HepG2 (cell line): ENCODE measurements around the gene COL25A1. TPM values are rescaled to one million over a fixed set of nuclear protein-coding genes. Genes with fewer than 3 reads are reported as not detected.

ENCODE experiments used
- ATAC-seq: fragments of 200-7000 bp; cut with Tn5 transposase; 3 replicates; pipeline ENCODE4 v1.9.1; 2020; ENCODE audit warnings: mild to moderate bottlenecking, moderate library complexity
- BruUV-seq: library from RNA; stranded (reverse); fragments of 400-500 nt; replicated peaks from 2 replicates; lab custom pipeline; 2021; lab: Mats Ljungman, UMichigan
- CTCF ChIA-PET: fragments of 300-600 bp; formaldehyde crosslinking; extraction: SDS; loops from one replicate; lab custom pipeline; 2021; ENCODE audit warnings: low total read pairs, inconsistent platforms, low intra/inter-chr PET ratio; lab: Yijun Ruan, JAX
- POLR2A ChIA-PET: fragments of 350-600 bp; sonication (Branson Sonifier 250); formaldehyde crosslinking; loops from one replicate; lab custom pipeline; 2020; ENCODE audit warnings: antibody characterized with exemption, inconsistent platforms; lab: Yijun Ruan, JAX
- DNase-seq: peaks from one replicate; pipeline ENCODE4 v3.0.0-alpha.2; 2015; ENCODE audit warnings: low spot score
- FAIRE-seq: peaks from 3 replicates; lab custom pipeline; 2011; peaks lifted over from hg19 to GRCh38; lab: Jason Lieb, UNC
- H2AFZ ChIP-seq: one replicate; pipeline ENCODE4 v1.6.1; 2011; ENCODE audit warnings: low read length, inconsistent platforms
- H3K27ac ChIP-seq: fragments of 300-600 bp; 3 replicates; pipeline ENCODE4 v1.8.0; 2011; ENCODE audit warnings: mixed run types, mild to moderate bottlenecking, mixed read lengths, low read length, inconsistent platforms; ENCODE audit not compliant: insufficient read depth; ENCODE audit errors: extremely low read length
- H3K27me3 ChIP-seq, 2 experiments: fragments of 200-600 bp in 1 of 2; 2 replicates in 1 of 2; 3 replicates in 1 of 2; pipeline versions ENCODE4 v1.6.0 to v1.8.0; 2011; ENCODE audit warnings: low read length in 2 of 2, mild to moderate bottlenecking in 2 of 2, moderate library complexity in 2 of 2, inconsistent platforms in 1 of 2; ENCODE audit not compliant: insufficient read depth in 2 of 2, control insufficient read depth in 1 of 2
- H3K36me3 ChIP-seq, 2 experiments: fragments of 200-600 bp in 1 of 2; replicated peaks in 1 of 2; 2 replicates in 1 of 2; 3 replicates in 1 of 2; pipeline versions ENCODE4 v1.5.1 to v1.8.0; 2011; ENCODE audit warnings: low read length in 2 of 2, inconsistent platforms in 1 of 2; ENCODE audit not compliant: insufficient read depth in 2 of 2, control insufficient read depth in 1 of 2
- H3K4me1 ChIP-seq: 2 replicates; pipeline ENCODE4 v1.5.1; 2012; ENCODE audit warnings: low read length, inconsistent platforms; ENCODE audit not compliant: insufficient read depth
- H3K4me2 ChIP-seq: 2 replicates; pipeline ENCODE4 v1.6.0; 2011; ENCODE audit warnings: low read depth, low read length, inconsistent platforms
- H3K4me3 ChIP-seq, 3 experiments: fragments of 200-600 bp in 1 of 3; sonication (generic), shearing (Covaris generic) in 1 of 3; replicated peaks in 1 of 3; 2 replicates each; pipeline ENCODE4 v1.5.1; 2011 to 2016; ENCODE audit warnings: low read length in 3 of 3, inconsistent platforms in 2 of 3, low read depth in 2 of 3, mild to moderate bottlenecking in 2 of 3, control low read depth in 1 of 3, mixed read lengths in 1 of 3; ENCODE audit not compliant: insufficient read depth in 1 of 3
- H3K79me2 ChIP-seq: one replicate; pipeline ENCODE4 v1.6.1; 2011; ENCODE audit warnings: low read length, inconsistent platforms; ENCODE audit not compliant: insufficient read depth
- H3K9ac ChIP-seq: 2 replicates; pipeline ENCODE4 v1.6.0; 2011; ENCODE audit warnings: mild to moderate bottlenecking, low read depth, low read length, inconsistent platforms; ENCODE audit not compliant: insufficient read depth
- H3K9me3 ChIP-seq: 2 replicates; pipeline ENCODE4 v1.5.1; 2012; ENCODE audit warnings: mild to moderate bottlenecking, low read length
- H4K20me1 ChIP-seq: 2 replicates; pipeline ENCODE4 v1.6.0; 2011; ENCODE audit warnings: inconsistent platforms, mild to moderate bottlenecking, low read length, moderate library complexity; ENCODE audit not compliant: insufficient read depth
- NPAS2 ChIP-seq: sonication (generic); formaldehyde crosslinking; IDR thresholded peaks from 2 replicates; pipeline ENCODE4 v1.8.0; 2022; ENCODE audit warnings: mild to moderate bottlenecking, missing genetic modification reagents, borderline replicate concordance
- PITX1 ChIP-seq: sonication (generic); formaldehyde crosslinking; IDR thresholded peaks from 2 replicates; pipeline ENCODE4 v1.5.1; 2020; ENCODE audit warnings: mild to moderate bottlenecking, missing genetic modification reagents
- TRIM24 ChIP-seq: sonication (generic); formaldehyde crosslinking; IDR thresholded peaks from 2 replicates; pipeline ENCODE4 v1.8.0; 2022; ENCODE audit warnings: mild to moderate bottlenecking, missing genetic modification reagents
- ZNF10 ChIP-seq: sonication (generic); formaldehyde crosslinking; IDR thresholded peaks from 2 replicates; pipeline ENCODE4 v1.4.0; 2020; ENCODE audit warnings: mild to moderate bottlenecking, low read depth, missing genetic modification reagents, borderline replicate concordance
- ZNF205 ChIP-seq: IDR thresholded peaks from 2 replicates; pipeline ENCODE4 v1.6.1; 2018; ENCODE audit warnings: missing biosample characterization, missing genetic modification reagents
- ZNF331 ChIP-seq: sonication (generic); formaldehyde crosslinking; IDR thresholded peaks from 2 replicates; pipeline ENCODE4 v1.4.0; 2020; ENCODE audit warnings: missing genetic modification reagents
- ZNF552 ChIP-seq: sonication (generic); formaldehyde crosslinking; IDR thresholded peaks from 2 replicates; pipeline ENCODE4 v1.9.0; 2022; ENCODE audit warnings: missing genetic modification reagents, mild to moderate bottlenecking, borderline replicate concordance
- ZNF678 ChIP-seq: sonication (generic); formaldehyde crosslinking; IDR thresholded peaks from 2 replicates; pipeline ENCODE4 v1.4.0; 2020; ENCODE audit warnings: mild to moderate bottlenecking, missing genetic modification reagents
- ZNF749 ChIP-seq: sonication (generic); formaldehyde crosslinking; IDR thresholded peaks from 2 replicates; pipeline ENCODE4 v1.8.0; 2022; ENCODE audit warnings: mild to moderate bottlenecking, missing genetic modification reagents, moderate library complexity, borderline replicate concordance
- ZNF83 ChIP-seq: sonication (generic); formaldehyde crosslinking; IDR thresholded peaks from 2 replicates; pipeline ENCODE4 v1.4.0; 2020; ENCODE audit warnings: missing genetic modification reagents, mild to moderate bottlenecking, borderline replicate concordance
- ZNF878 ChIP-seq: sonication (generic); formaldehyde crosslinking; IDR thresholded peaks from 2 replicates; pipeline ENCODE4 v1.8.1; 2023; ENCODE audit warnings: mild to moderate bottlenecking, missing genetic modification reagents, moderate library complexity
- ZSCAN12 ChIP-seq: sonication (generic); formaldehyde crosslinking; IDR thresholded peaks from 2 replicates; pipeline ENCODE4 v1.9.0; 2021; ENCODE audit warnings: mild to moderate bottlenecking, missing genetic modification reagents
- WGBS: methylation state at CpG from one replicate; pipeline ENCODE4 v1.1.6; 2017; ENCODE audit warnings: low lambda C conversion rate; 5-methylcytosine and 5-hydroxymethylcytosine counted together
- in situ Hi-C: cut with HindIII; loops from 2 replicates; pipeline ENCODE4 v1.10.0; 2017; ENCODE audit warnings: low pct_unique_long_range_greater_than_20kb; ENCODE audit not compliant: extremely low pct_ligation_motif_present
- intact Hi-C: fragments of 100-400 bp; cut with micrococcal nuclease; formaldehyde crosslinking; loops from one replicate; pipeline ENCODE4 v1.10.0; 2022; ENCODE audit not compliant: unreplicated experiment
- polyA plus RNA-seq, 8 experiments: library from polyadenylated mRNA; depleted of rRNA in 3 of 8; stranded (reverse) in 7 of 8; unstranded in 1 of 8; fragments of >200 nt; fragmentation: Illumina TruSeq in 4 of 8; extraction: Trizol in 4 of 8; gene quantifications; 2 replicates each; pipeline versions ENCODE4 v1.2.1 to v1.2.3, GENCODE V29; 2011 to 2016; ENCODE audit warnings: low read depth in 4 of 8, missing spikeins in 1 of 8, mixed read lengths in 1 of 8; ENCODE audit not compliant: insufficient read depth in 1 of 8
- total RNA-seq, 5 experiments: library from RNA; depleted of rRNA; stranded (reverse); fragments of >200 nt; fragmentation: Illumina TruSeq; extraction: Trizol; gene quantifications; 2 replicates each; pipeline ENCODE4 v1.2.3, GENCODE V29; 2016; ENCODE audit warnings: low read depth in 1 of 5
- TF ChIP-seq, protein P1 (sequence below): sonication (generic); formaldehyde crosslinking; IDR thresholded peaks from 2 replicates; pipeline ENCODE4 v1.4.0; 2020; ENCODE audit warnings: missing genetic modification reagents
- TF ChIP-seq, protein P2 (sequence below): sonication (generic); formaldehyde crosslinking; IDR thresholded peaks from 2 replicates; pipeline ENCODE4 v1.5.0; 2020; ENCODE audit warnings: missing genetic modification reagents
- TF ChIP-seq, protein P3 (sequence below): sonication (generic); formaldehyde crosslinking; IDR thresholded peaks from 2 replicates; pipeline ENCODE4 v1.9.0; 2021; ENCODE audit warnings: missing genetic modification reagents, mild to moderate bottlenecking, borderline replicate concordance

COL25A1 gene
- total and polyA plus RNA-seq, 2 of the 13 experiments (the other 11 are each of a cell fraction or from before 2014, with no cell fraction given), result not detected

DNA sequence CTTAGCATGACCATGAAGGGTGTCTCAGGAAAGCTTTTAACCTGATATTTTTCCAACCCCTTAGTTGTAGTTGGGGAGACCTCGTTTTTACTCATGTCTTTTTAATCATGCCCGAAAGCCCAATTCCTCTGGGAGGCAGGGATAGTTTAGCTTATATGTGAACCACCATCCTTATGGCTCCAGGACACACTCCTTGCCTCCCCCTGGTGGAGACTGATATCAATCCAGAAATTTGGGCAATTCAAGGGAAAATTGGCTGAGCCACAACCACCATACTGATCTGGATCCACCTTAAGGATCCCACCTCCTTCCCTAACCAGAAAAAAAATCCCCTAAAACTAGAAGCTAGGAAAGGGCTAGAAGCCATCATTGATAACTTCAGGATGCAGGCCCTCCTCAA, 13.4 kb upstream of the COL25A1 start:
- H3K9ac ChIP-seq, result no peak overlapping the region
- FAIRE-seq (no peak), ATAC-seq (no peak), DNase-seq (no peak)
- H3K4me3 ChIP-seq, result no peak overlapping the region
- ChIA-PET POLR2A (no interaction called here), CTCF (no interaction called here)
- no peak overlapping the region for H3K4me2 ChIP-seq
- H2AFZ ChIP-seq, result no peak overlapping the region
- no peaks in the 10 kb centered on the region for H3K4me1 ChIP-seq
- H4K20me1 ChIP-seq, result no peaks in the 10 kb centered on the region
- in situ Hi-C loops (no loop called here), intact Hi-C loops (no loop called here)
- no peaks in the 10 kb centered on the region for H3K9me3 ChIP-seq
- no peaks in the 10 kb centered on the region for H3K36me3 ChIP-seq
- no peaks in the 10 kb centered on the region for H3K79me2 ChIP-seq
- 0% methylated on average over 2 of the region's 2 CpGs for WGBS
- no peak overlapping the region for H3K27ac ChIP-seq
- no peaks in the 10 kb centered on the region for H3K27me3 ChIP-seq
- TF ChIP-seq ZNF552 (CRISPR knock-in tag) (no peak), ZNF331 (no peak), ZNF205 (CRISPR knock-in tag) (no peak), NPAS2 (CRISPR knock-in tag) (no peak), ZNF749 (CRISPR knock-in tag) (no peak), ZSCAN12 (CRISPR knock-in tag) (no peak), ZNF678 (CRISPR knock-in tag) (no peak), PITX1 (no peak), TRIM24 (no peak), ZNF878 (CRISPR knock-in tag) (no peak), ZNF83 (CRISPR knock-in tag) (no peak), ZNF10 (no peak)
- TF ChIP-seq, protein P1, sequence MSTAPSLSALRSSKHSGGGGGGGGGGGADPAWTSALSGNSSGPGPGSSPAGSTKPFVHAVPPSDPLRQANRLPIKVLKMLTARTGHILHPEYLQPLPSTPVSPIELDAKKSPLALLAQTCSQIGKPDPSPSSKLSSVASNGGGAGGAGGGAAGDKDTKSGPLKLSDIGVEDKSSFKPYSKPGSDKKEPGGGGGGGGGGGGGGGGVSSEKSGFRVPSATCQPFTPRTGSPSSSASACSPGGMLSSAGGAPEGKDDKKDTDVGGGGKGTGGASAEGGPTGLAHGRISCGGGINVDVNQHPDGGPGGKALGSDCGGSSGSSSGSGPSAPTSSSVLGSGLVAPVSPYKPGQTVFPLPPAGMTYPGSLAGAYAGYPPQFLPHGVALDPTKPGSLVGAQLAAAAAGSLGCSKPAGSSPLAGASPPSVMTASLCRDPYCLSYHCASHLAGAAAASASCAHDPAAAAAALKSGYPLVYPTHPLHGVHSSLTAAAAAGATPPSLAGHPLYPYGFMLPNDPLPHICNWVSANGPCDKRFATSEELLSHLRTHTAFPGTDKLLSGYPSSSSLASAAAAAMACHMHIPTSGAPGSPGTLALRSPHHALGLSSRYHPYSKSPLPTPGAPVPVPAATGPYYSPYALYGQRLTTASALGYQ, result no peak
- TF ChIP-seq, protein P2, sequence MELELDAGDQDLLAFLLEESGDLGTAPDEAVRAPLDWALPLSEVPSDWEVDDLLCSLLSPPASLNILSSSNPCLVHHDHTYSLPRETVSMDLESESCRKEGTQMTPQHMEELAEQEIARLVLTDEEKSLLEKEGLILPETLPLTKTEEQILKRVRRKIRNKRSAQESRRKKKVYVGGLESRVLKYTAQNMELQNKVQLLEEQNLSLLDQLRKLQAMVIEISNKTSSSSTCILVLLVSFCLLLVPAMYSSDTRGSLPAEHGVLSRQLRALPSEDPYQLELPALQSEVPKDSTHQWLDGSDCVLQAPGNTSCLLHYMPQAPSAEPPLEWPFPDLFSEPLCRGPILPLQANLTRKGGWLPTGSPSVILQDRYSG (CRISPR knock-in tag), result no peak
- TF ChIP-seq, protein P3, sequence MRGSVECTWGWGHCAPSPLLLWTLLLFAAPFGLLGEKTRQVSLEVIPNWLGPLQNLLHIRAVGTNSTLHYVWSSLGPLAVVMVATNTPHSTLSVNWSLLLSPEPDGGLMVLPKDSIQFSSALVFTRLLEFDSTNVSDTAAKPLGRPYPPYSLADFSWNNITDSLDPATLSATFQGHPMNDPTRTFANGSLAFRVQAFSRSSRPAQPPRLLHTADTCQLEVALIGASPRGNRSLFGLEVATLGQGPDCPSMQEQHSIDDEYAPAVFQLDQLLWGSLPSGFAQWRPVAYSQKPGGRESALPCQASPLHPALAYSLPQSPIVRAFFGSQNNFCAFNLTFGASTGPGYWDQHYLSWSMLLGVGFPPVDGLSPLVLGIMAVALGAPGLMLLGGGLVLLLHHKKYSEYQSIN (CRISPR knock-in tag), result no peak
- no TSS peak for BruUV-seq
